IPS-NIHi7 (cell line): Measurements from ENCODE around the gene CCNK.

Source experiments
- DNase-seq: peaks from one replicate; pipeline ENCODE4 v3.0.0; 2012; ENCODE audit warnings: mixed read lengths; ENCODE audit errors: extremely low spot score

CCNK gene

GRCh38 chr14:99519931-99520421 lies 38.8 kb downstream of the CCNK start:
- DNase-seq, result no peak

GRCh38 chr14:99520571-99521081 lies 39.4 kb downstream of the CCNK start:
- DNase-seq, result no peak

GRCh38 chr14:99521176-99522024 lies 40.2 kb downstream of the CCNK start:
- DNase-seq, result no peak

GRCh38 chr14:99522025-99522401 lies 40.8 kb downstream of the CCNK start:
- no peak for DNase-seq

GRCh38 chr14:99522457-99522891 lies 41.3 kb downstream of the CCNK start:
- peak; percentile 54 for DNase-seq

GRCh38 chr14:99522934-99523703 lies 41.9 kb downstream of the CCNK start:
- peak; percentile 55 for DNase-seq

- no peak for DNase-seq
These were observed 42.5 kb downstream of the CCNK start for GRCh38 chr14:99523704-99524055.

- no peak for DNase-seq
These were observed 43.0 kb downstream of the CCNK start for GRCh38 chr14:99524091-99524661.

GRCh38 chr14:99524804-99525698 lies 43.8 kb downstream of the CCNK start:
- DNase-seq, result peak; percentile 60

- no peak for DNase-seq
These were observed 44.5 kb downstream of the CCNK start for GRCh38 chr14:99525699-99526080.

GRCh38 chr14:99527026-99527425 lies 45.8 kb downstream of the CCNK start:
- DNase-seq, result no peak

GRCh38 chr14:99527427-99528076 lies 46.3 kb downstream of the CCNK start:
- DNase-seq, result no peak

GRCh38 chr14:99529899-99530298 lies 48.7 kb downstream of the CCNK start:
- no peak for DNase-seq

GRCh38 chr14:99530407-99531155 lies 49.4 kb downstream of the CCNK start:
- DNase-seq, result no peak

GRCh38 chr14:99531251-99532096 lies 50.3 kb downstream of the CCNK start:
- peak; percentile 46 for DNase-seq

- no peak for DNase-seq
These were observed 51.1 kb downstream of the CCNK start for GRCh38 chr14:99532310-99532709.

GRCh38 chr14:99534333-99534732 lies 53.1 kb downstream of the CCNK start:
- no peak for DNase-seq

GRCh38 chr14:99534863-99535262 lies 53.7 kb downstream of the CCNK start:
- no peak for DNase-seq

- DNase-seq, result no peak
These were observed 54.2 kb downstream of the CCNK start for GRCh38 chr14:99535448-99535847.
